SK-N-MC (cell line): ENCODE results near the gene SLC5A10.
A peak's percentile ranks its signal among the peaks of the same experiment; 100 is the strongest.

Experiments
- DNase-seq: peaks from one replicate; pipeline ENCODE4 v3.0.0-alpha.2; 2011; ENCODE audit warnings: low read depth, low spot score
- H3K27ac ChIP-seq: fragments of 200-600 bp; sonication (generic); 2 replicates; pipeline ENCODE4 v1.5.1; 2016; ENCODE audit warnings: mixed run types
- H3K36me3 ChIP-seq: fragments of 200-600 bp; sonication (generic); 2 replicates; pipeline ENCODE4 v1.6.1; 2017; ENCODE audit warnings: antibody characterized with exemption, low read length, mixed read lengths; ENCODE audit not compliant: insufficient read depth
- H3K4me3 ChIP-seq: fragments of 200-600 bp; sonication (generic); 2 replicates; pipeline ENCODE4 v1.5.1; 2016
- H3K9ac ChIP-seq: fragments of 200-600 bp; sonication (generic); 2 replicates; pipeline ENCODE4 v1.8.0; 2017; ENCODE audit warnings: mixed run types, mixed read lengths; ENCODE audit not compliant: insufficient read length
- H3K9me3 ChIP-seq: fragments of 200-600 bp; sonication (generic); 2 replicates; pipeline ENCODE4 v1.6.1; 2017; ENCODE audit warnings: low read depth, mild to moderate bottlenecking, antibody characterized with exemption, low read length, moderate library complexity, mixed read lengths
- EZH2 ChIP-seq: fragments of 200-600 bp; sonication (generic); IDR thresholded peaks from one replicate; pipeline ENCODE4 v1.6.1; 2017; ENCODE audit warnings: antibody characterized with exemption
- FOXP2 ChIP-seq: optimal IDR thresholded peaks from 2 replicates; pipeline ENCODE3; 2011; ENCODE audit warnings: mild to moderate bottlenecking, moderate library complexity; ENCODE audit not compliant: insufficient read depth; ENCODE audit errors: extremely low read length, control extremely low read depth
- POLR2AphosphoS5 ChIP-seq: IDR thresholded peaks from 2 replicates; pipeline ENCODE4 v1.6.1; 2012; ENCODE audit warnings: mild to moderate bottlenecking, low read depth, low read length, borderline replicate concordance

The SLC5A10 gene

GRCh38 chr17:18997650-18998196 lies 45.8 kb downstream of the SLC5A10 start:
- Histone ChIP-seq H3K9me3 (no peaks in the 10 kb centered on the region), H3K4me3 (no peak overlapping the region), H3K27ac (no peak overlapping the region), H3K9ac (no peak overlapping the region), H3K36me3 (no peaks in the 10 kb centered on the region)
- DNase-seq: no peak
- TF ChIP-seq POLR2AphosphoS5 (no peak), EZH2 (no peak), FOXP2 (no peak)

- Histone ChIP-seq H3K9ac (no peak overlapping the region), H3K4me3 (no peak overlapping the region), H3K9me3 (no peaks in the 10 kb centered on the region), H3K27ac (no peak overlapping the region), H3K36me3 (no peaks in the 10 kb centered on the region)
- DNase-seq: no peak
- TF ChIP-seq EZH2 (no peak), FOXP2 (no peak), POLR2AphosphoS5 (no peak)
Observed at GRCh38 chr17:18999394-18999793, 47.4 kb downstream of the SLC5A10 start.

GRCh38 chr17:18999911-19000310 lies 47.9 kb downstream of the SLC5A10 start:
- no peak overlapping the region for H3K4me3 ChIP-seq
- no peak overlapping the region for H3K27ac ChIP-seq
- no peaks in the 10 kb centered on the region for H3K9me3 ChIP-seq
- H3K36me3 ChIP-seq: no peaks in the 10 kb centered on the region
- TF ChIP-seq FOXP2: no peak
- TF ChIP-seq POLR2AphosphoS5: no peak
- no peak for TF ChIP-seq EZH2
- DNase-seq: no peak
- H3K9ac ChIP-seq: no peak overlapping the region

- no peak overlapping the region for H3K4me3 ChIP-seq
- no peaks in the 10 kb centered on the region for H3K36me3 ChIP-seq
- H3K9ac ChIP-seq: no peak overlapping the region
- H3K27ac ChIP-seq: no peak overlapping the region
- DNase-seq: no peak
- TF ChIP-seq FOXP2 (no peak), POLR2AphosphoS5 (no peak), EZH2 (no peak)
- H3K9me3 ChIP-seq: no peaks in the 10 kb centered on the region
Observed at GRCh38 chr17:19000531-19001325, 48.8 kb downstream of the SLC5A10 start.

- H3K27ac ChIP-seq: no peak overlapping the region
- no peak overlapping the region for H3K9ac ChIP-seq
- no peak overlapping the region for H3K4me3 ChIP-seq
- DNase-seq: no peak
- TF ChIP-seq EZH2 (no peak), FOXP2 (no peak), POLR2AphosphoS5 (no peak)
- no peaks in the 10 kb centered on the region for H3K9me3 ChIP-seq
- H3K36me3 ChIP-seq: no peaks in the 10 kb centered on the region
Observed at GRCh38 chr17:19001907-19002590, 50.1 kb downstream of the SLC5A10 start.

- TF ChIP-seq FOXP2 (no peak), POLR2AphosphoS5 (no peak), EZH2 (no peak)
- no peak for DNase-seq
- no peak overlapping the region for H3K27ac ChIP-seq
- H3K9me3 ChIP-seq: no peaks in the 10 kb centered on the region
- H3K4me3 ChIP-seq: peak overlapping the region; percentile 78
- peak overlapping the region; percentile 22 for H3K9ac ChIP-seq
- H3K36me3 ChIP-seq: no peaks in the 10 kb centered on the region
Observed at GRCh38 chr17:19002805-19003542, 51.0 kb downstream of the SLC5A10 start.

- Histone ChIP-seq H3K9me3 (no peaks in the 10 kb centered on the region), H3K27ac (no peak overlapping the region), H3K9ac (peak overlapping the region; percentile 71), H3K36me3 (no peaks in the 10 kb centered on the region), H3K4me3 (peak overlapping the region; percentile 78)
- TF ChIP-seq EZH2: no peak
- no peak for TF ChIP-seq FOXP2
- TF ChIP-seq POLR2AphosphoS5: no peak
- no peak for DNase-seq
Observed at GRCh38 chr17:19003543-19004420, 51.8 kb downstream of the SLC5A10 start.
